CD4-positive, alpha-beta T cell (primary cell): Measurements from ENCODE around the gene APC2. TPM values are rescaled to one million over a fixed set of nuclear protein-coding genes. Genes with fewer than 3 reads are reported as not detected.

ENCODE experiments used
- ATAC-seq: fragments of 200-7000 bp; cut with Tn5 transposase; one replicate; pipeline ENCODE4 v1.10.0; 2022; ENCODE audit warnings: mild to moderate bottlenecking; ENCODE audit not compliant: poor library complexity
- CTCF ChIA-PET: fragments of 350-600 bp; sonication (Branson Sonifier 250); formaldehyde crosslinking; loops from one replicate; lab custom pipeline; 2021; ENCODE audit warnings: antibody characterized with exemption, inconsistent platforms; lab: Charles Lee
- POLR2A ChIA-PET: fragments of 350-600 bp; sonication (Branson Sonifier 250); formaldehyde crosslinking; loops from one replicate; lab custom pipeline; 2021; ENCODE audit warnings: antibody characterized with exemption, inconsistent platforms; lab: Charles Lee
- DNase-seq, 14 experiments: peaks; one replicate each; pipeline ENCODE4 v3.0.0-alpha.2; 2013 to 2020; ENCODE audit warnings: mixed read lengths in 2 of 14
- H3K27ac ChIP-seq, 2 donors: one replicate each; pipeline versions ENCODE4 v1.5.1 to v1.7.0; 2013; ENCODE audit warnings: low read length in 2 of 2, low read depth in 1 of 2, mild to moderate bottlenecking in 1 of 2
- H3K27me3 ChIP-seq, 2 experiments: 1 replicate in 1 of 2; 2 replicates in 1 of 2; pipeline versions ENCODE4 v1.6.1 to v1.7.0; 2013; ENCODE audit warnings: low read length in 2 of 2, control low read depth in 1 of 2, mild to moderate bottlenecking in 1 of 2, moderate library complexity in 1 of 2; ENCODE audit not compliant: insufficient read depth in 2 of 2, control insufficient read depth in 1 of 2
- H3K36me3 ChIP-seq: one replicate; pipeline ENCODE4 v1.6.1; 2013; ENCODE audit warnings: low read length, control low read depth; ENCODE audit not compliant: insufficient read depth
- H3K4me1 ChIP-seq: one replicate; pipeline ENCODE4 v1.6.1; 2013; ENCODE audit warnings: low read length, control low read depth; ENCODE audit not compliant: insufficient read depth
- H3K4me3 ChIP-seq: one replicate; pipeline ENCODE4 v1.5.1; 2013; ENCODE audit warnings: mild to moderate bottlenecking, low read length, moderate library complexity
- H3K9me3 ChIP-seq, 2 experiments: 1 replicate in 1 of 2; 2 replicates in 1 of 2; pipeline versions ENCODE4 v1.6.1 to v1.7.0; 2013; ENCODE audit warnings: low read length in 2 of 2, mild to moderate bottlenecking in 2 of 2, control low read depth in 1 of 2, moderate library complexity in 1 of 2; ENCODE audit not compliant: control insufficient read depth in 1 of 2, insufficient read depth in 1 of 2
- H3K27ac Mint-ChIP-seq: one replicate; pipeline ENCODE4 v1.8.0; 2020; ENCODE audit warnings: mixed read lengths
- H3K27me3 Mint-ChIP-seq: one replicate; pipeline ENCODE4 v1.8.0; 2021; ENCODE audit warnings: mixed read lengths
- H3K36me3 Mint-ChIP-seq: one replicate; pipeline ENCODE4 v1.8.0; 2021; ENCODE audit warnings: low read depth, mixed read lengths
- H3K4me1 Mint-ChIP-seq: one replicate; pipeline ENCODE4 v1.8.0; 2021; ENCODE audit warnings: low read depth, mixed read lengths
- H3K4me3 Mint-ChIP-seq: one replicate; pipeline ENCODE4 v1.8.0; 2020; ENCODE audit warnings: mild to moderate bottlenecking, mixed read lengths
- H3K9me3 Mint-ChIP-seq: one replicate; pipeline ENCODE4 v1.8.0; 2020; ENCODE audit warnings: mixed read lengths
- intact Hi-C, 2 experiments: fragments of 100-400 bp; cut with DNase I in 1 of 2; cut with micrococcal nuclease in 1 of 2; formaldehyde crosslinking; loops; one replicate each; pipeline versions ENCODE4 v1.15.1 to v1.9.0; 2023 to 2025; cut with DNase I, micrococcal nuclease
- total RNA-seq, 174 experiments: library from RNA in 2 of 174; stranded (reverse) in 2 of 174; gene quantifications; one replicate each; pipeline ENCODE4 v1.2.3 and lab custom pipeline; 2021 to 2026
- TF ChIP-seq, protein P1 (sequence below): fragments of 200-600 bp; IDR thresholded peaks from one replicate; pipeline ENCODE4 v1.8.0; 2022; ENCODE audit warnings: antibody characterized with exemption, mild to moderate bottlenecking

Gene APC2
- total RNA-seq, 2 experiments from 2014 or later: 0.20 to 0.30 TPM

DNA sequence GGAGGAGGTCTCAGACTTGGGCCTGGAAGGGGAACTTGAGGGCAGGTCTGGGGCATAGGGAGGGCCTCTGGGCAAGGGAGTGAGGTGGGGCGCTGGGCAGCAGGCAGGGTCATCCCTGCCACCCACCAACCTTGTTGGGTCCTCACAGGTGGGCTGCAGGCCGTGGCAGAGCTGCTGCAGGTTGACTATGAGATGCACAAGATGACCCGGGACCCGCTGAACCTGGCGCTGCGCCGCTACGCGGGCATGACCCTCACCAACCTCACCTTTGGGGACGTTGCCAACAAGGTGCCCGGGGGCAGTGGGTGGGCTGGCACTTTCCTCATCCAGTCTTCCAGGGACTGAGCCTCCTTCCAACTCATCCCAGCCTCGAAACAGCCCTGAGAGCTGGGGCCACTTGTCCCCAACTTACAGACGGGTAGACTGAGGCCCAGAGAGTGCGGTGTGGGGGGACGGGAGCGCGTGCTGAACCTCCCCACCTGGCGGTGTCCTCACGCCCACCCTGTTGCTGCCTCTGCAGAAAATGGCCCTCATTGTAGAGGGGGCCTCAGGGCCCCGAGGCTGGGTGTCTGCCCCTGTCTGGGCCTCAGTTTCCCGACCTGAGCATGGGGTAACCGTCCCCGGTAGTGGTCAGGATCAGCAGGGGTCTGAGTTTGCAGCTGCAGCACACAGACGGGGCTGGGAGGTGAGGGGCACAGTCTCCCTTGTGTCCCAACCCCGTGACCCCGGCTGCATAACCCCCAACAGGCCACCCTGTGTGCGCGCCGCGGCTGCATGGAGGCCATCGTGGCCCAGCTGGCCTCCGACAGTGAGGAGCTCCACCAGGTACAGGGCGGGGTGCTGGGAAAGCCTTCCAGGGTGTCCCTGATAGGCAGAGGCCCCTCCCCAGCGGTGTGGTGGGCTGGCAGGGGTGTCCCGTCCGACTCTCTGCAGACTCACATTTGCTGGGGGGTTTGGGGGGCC lies 10.4 kb downstream of the APC2 start:
- Mint-ChIP-seq H3K36me3 (no peaks in the 10 kb centered on the region), H3K9me3 (no peaks in the 10 kb centered on the region), H3K27me3 (peaks cover 23% of the 10 kb centered on the region), H3K4me1 (peaks cover 10% of the 10 kb centered on the region), H3K27ac (no peak overlapping the region), H3K4me3 (no peak overlapping the region)
- Histone ChIP-seq H3K4me1 (peaks cover 18% of the 10 kb centered on the region), H3K9me3 (peaks cover 0 to 14% of the 10 kb centered on the region in 2 experiments), H3K27me3 (peaks cover 23 to 24% of the 10 kb centered on the region in 2 experiments), H3K36me3 (no peaks in the 10 kb centered on the region), H3K27ac (no peak overlapping the region), H3K4me3 (no peak overlapping the region)
- CTCF ChIA-PET: interaction anchor here (0.6 kb wide), 1 partner anchor 1542 kb away, joined by 5 read pairs; no protein-coding TSS in a partner anchor
- TF ChIP-seq, protein P1, sequence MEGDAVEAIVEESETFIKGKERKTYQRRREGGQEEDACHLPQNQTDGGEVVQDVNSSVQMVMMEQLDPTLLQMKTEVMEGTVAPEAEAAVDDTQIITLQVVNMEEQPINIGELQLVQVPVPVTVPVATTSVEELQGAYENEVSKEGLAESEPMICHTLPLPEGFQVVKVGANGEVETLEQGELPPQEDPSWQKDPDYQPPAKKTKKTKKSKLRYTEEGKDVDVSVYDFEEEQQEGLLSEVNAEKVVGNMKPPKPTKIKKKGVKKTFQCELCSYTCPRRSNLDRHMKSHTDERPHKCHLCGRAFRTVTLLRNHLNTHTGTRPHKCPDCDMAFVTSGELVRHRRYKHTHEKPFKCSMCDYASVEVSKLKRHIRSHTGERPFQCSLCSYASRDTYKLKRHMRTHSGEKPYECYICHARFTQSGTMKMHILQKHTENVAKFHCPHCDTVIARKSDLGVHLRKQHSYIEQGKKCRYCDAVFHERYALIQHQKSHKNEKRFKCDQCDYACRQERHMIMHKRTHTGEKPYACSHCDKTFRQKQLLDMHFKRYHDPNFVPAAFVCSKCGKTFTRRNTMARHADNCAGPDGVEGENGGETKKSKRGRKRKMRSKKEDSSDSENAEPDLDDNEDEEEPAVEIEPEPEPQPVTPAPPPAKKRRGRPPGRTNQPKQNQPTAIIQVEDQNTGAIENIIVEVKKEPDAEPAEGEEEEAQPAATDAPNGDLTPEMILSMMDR: no peak
- ATAC-seq (no peak), DNase-seq (no peak)
- POLR2A ChIA-PET: no interaction called here
- intact Hi-C loops: no loop called here

DNA sequence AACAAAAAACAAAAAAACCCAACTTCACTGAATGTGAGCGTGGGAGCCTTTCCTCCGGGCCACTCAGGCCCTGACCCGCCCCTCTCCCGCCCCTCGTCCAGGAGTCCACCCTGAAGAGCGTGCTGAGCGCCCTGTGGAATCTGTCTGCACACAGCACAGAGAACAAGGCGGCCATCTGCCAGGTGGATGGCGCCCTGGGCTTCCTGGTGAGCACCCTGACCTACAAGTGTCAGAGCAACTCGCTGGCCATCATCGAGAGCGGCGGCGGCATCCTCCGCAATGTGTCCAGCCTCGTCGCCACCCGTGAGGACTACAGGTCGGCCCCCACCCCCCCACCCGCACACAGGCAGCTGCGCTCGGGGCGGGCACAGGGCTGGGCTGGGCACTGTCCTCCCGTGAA lies 11.9 kb downstream of the APC2 start:
- H3K27me3 Mint-ChIP-seq: peaks cover 16% of the 10 kb centered on the region
- TF ChIP-seq, protein P1: no peak
- H3K36me3 Mint-ChIP-seq: no peaks in the 10 kb centered on the region
- H3K36me3 ChIP-seq: no peaks in the 10 kb centered on the region
- ChIA-PET CTCF (no interaction called here), POLR2A (no interaction called here)
- ATAC-seq (no peak), DNase-seq (no peak)
- no peak overlapping the region for H3K27ac ChIP-seq
- peaks cover 5% of the 10 kb centered on the region for H3K4me1 Mint-ChIP-seq
- intact Hi-C loops: no loop called here
- no peak overlapping the region for H3K4me3 Mint-ChIP-seq
- H3K27ac Mint-ChIP-seq: no peak overlapping the region
- peaks cover 0 to 8% of the 10 kb centered on the region in 2 experiments for H3K9me3 ChIP-seq
- peaks cover 16 to 18% of the 10 kb centered on the region in 2 experiments for H3K27me3 ChIP-seq
- H3K4me3 ChIP-seq: no peak overlapping the region
- peaks cover 19% of the 10 kb centered on the region for H3K4me1 ChIP-seq
- H3K9me3 Mint-ChIP-seq: no peaks in the 10 kb centered on the region

DNA sequence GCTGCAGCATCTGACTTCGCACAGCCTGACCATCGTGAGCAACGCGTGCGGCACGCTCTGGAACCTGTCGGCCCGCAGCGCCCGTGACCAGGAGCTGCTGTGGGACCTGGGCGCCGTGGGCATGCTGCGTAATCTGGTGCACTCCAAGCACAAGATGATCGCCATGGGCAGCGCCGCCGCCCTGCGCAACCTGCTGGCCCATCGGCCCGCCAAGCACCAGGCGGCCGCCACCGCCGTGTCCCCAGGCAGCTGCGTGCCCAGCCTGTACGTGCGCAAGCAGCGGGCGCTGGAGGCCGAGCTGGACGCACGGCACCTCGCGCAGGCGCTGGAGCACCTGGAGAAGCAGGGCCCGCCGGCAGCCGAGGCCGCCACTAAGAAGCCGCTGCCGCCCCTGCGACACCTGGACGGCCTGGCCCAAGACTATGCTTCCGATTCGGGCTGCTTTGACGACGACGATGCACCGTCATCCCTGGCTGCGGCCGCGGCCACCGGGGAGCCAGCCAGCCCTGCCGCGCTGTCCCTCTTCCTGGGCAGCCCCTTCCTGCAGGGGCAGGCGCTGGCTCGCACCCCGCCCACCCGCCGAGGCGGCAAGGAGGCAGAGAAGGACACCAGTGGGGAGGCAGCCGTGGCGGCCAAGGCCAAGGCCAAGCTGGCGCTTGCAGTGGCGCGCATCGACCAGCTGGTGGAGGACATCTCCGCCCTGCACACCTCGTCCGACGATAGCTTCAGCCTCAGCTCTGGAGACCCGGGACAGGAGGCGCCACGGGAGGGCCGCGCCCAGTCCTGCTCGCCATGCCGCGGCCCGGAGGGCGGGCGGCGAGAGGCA lies 15.5 kb downstream of the APC2 start:
- Histone ChIP-seq H3K27me3 (peaks cover 13 to 25% of the 10 kb centered on the region in 2 experiments), H3K27ac (no peak overlapping the region), H3K36me3 (no peaks in the 10 kb centered on the region), H3K4me1 (peaks cover 42% of the 10 kb centered on the region), H3K4me3 (no peak overlapping the region), H3K9me3 (peaks cover 0 to 11% of the 10 kb centered on the region in 2 experiments)
- no peak overlapping the region for H3K4me3 Mint-ChIP-seq
- H3K27ac Mint-ChIP-seq: no peak overlapping the region
- H3K9me3 Mint-ChIP-seq: no peaks in the 10 kb centered on the region
- intact Hi-C loops: no loop called here
- TF ChIP-seq, protein P1: peak; percentile 24
- ATAC-seq (no peak), DNase-seq (peak in 5 of 14 experiments; percentile 38 to 65 (median 41))
- ChIA-PET POLR2A (interaction anchor here (0.7 to 1.2 kb wide), 2 partner anchors 8 to 22 kb away, joined by 3 read pairs; no protein-coding TSS in a partner anchor), CTCF (interaction anchor here (0.9 to 1.3 kb wide), 2 partner anchors 10 to 20 kb away, joined by 3 to 4 read pairs; no protein-coding TSS in a partner anchor)
- no peaks in the 10 kb centered on the region for H3K36me3 Mint-ChIP-seq
- H3K27me3 Mint-ChIP-seq: no peaks in the 10 kb centered on the region
- H3K4me1 Mint-ChIP-seq: no peaks in the 10 kb centered on the region
